GM19025 (cell line): ENCODE measurements around the gene CUEDC1.
"Not testable (repeated sequence)": the region's sequence is repeated elsewhere in the genome, so short reads cannot be mapped to it uniquely, and the experiment has no call there.

Experiments used
- ATAC-seq: cut with Tn5 transposase; IDR thresholded peaks from one replicate; pipeline ENCODE4 v1.9.1; 2021; ENCODE audit warnings: mild to moderate bottlenecking, low read depth, moderate library complexity; ENCODE audit not compliant: unreplicated experiment

Gene CUEDC1

GRCh38 chr17:57986841-57987580 lies 31.8 kb upstream of the CUEDC1 start:
- ATAC-seq: no peak

- ATAC-seq: no peak
Observed at GRCh38 chr17:57985675-57985974, 30.4 kb upstream of the CUEDC1 start.

- no peak for ATAC-seq
Observed at GRCh38 chr17:57984936-57985674, 29.9 kb upstream of the CUEDC1 start.

- no peak for ATAC-seq
Observed at GRCh38 chr17:57984261-57984890, 29.2 kb upstream of the CUEDC1 start.

GRCh38 chr17:57983446-57983845 lies 28.2 kb upstream of the CUEDC1 start:
- ATAC-seq: no peak

- ATAC-seq: no peak
Observed at GRCh38 chr17:57982452-57983170, 27.4 kb upstream of the CUEDC1 start.

- no peak for ATAC-seq
Observed at GRCh38 chr17:57980522-57980921, 25.3 kb upstream of the CUEDC1 start.

GRCh38 chr17:57979076-57979475 lies 23.9 kb upstream of the CUEDC1 start:
- no peak for ATAC-seq

- no peak for ATAC-seq
Observed at GRCh38 chr17:57976594-57976993, 21.4 kb upstream of the CUEDC1 start.

- ATAC-seq: no peak
Observed at GRCh38 chr17:57975044-57975443, 19.8 kb upstream of the CUEDC1 start.

GRCh38 chr17:57974053-57974824 lies 19.0 kb upstream of the CUEDC1 start:
- ATAC-seq: not testable (repeated sequence)

- no peak for ATAC-seq
Observed at GRCh38 chr17:57972151-57972550, 16.9 kb upstream of the CUEDC1 start.

- no peak for ATAC-seq
Observed at GRCh38 chr17:57971572-57971971, 16.4 kb upstream of the CUEDC1 start.

GRCh38 chr17:57970710-57971109 lies 15.5 kb upstream of the CUEDC1 start:
- ATAC-seq: no peak

GRCh38 chr17:57968456-57968855 lies 13.2 kb upstream of the CUEDC1 start:
- no peak for ATAC-seq

- ATAC-seq: no peak
Observed at GRCh38 chr17:57966875-57967274, 11.7 kb upstream of the CUEDC1 start.

GRCh38 chr17:57966246-57966645 lies 11.0 kb upstream of the CUEDC1 start:
- ATAC-seq: no peak

- ATAC-seq: no peak
Observed at GRCh38 chr17:57965521-57966160, 10.4 kb upstream of the CUEDC1 start.

- ATAC-seq: no peak
Observed at GRCh38 chr17:57963149-57963511, 7.9 kb upstream of the CUEDC1 start.
